Fibroblast of skin of back (primary cell): ENCODE results near the gene MMD.
"Not testable (repeated sequence)": the region's sequence is repeated elsewhere in the genome, so short reads cannot be mapped to it uniquely, and the experiment has no call there.

Experiments used
- DNase-seq: peaks from one replicate; pipeline ENCODE4 v3.0.0-alpha.2; 2013

MMD gene

GRCh38 chr17:55443904-55444303 lies 22.3 kb upstream of the MMD start:
- DNase-seq, result no peak

GRCh38 chr17:55442953-55443683 lies 21.5 kb upstream of the MMD start:
- no peak for DNase-seq

- no peak for DNase-seq
Observed at GRCh38 chr17:55442462-55442861, 20.8 kb upstream of the MMD start.

- no peak for DNase-seq
Observed at GRCh38 chr17:55441544-55441943, 19.9 kb upstream of the MMD start.

- no peak for DNase-seq
Observed at GRCh38 chr17:55440391-55440790, 18.8 kb upstream of the MMD start.

- DNase-seq, result no peak
Observed at GRCh38 chr17:55437159-55437605, 15.5 kb upstream of the MMD start.

- DNase-seq, result no peak
Observed at GRCh38 chr17:55436224-55437158, 14.9 kb upstream of the MMD start.

- no peak for DNase-seq
Observed at GRCh38 chr17:55435408-55435807, 13.8 kb upstream of the MMD start.

- peak; percentile 22 for DNase-seq
Observed at GRCh38 chr17:55434721-55435120, 13.1 kb upstream of the MMD start.

GRCh38 chr17:55433629-55434422 lies 12.2 kb upstream of the MMD start:
- DNase-seq, result peak; percentile 84

- DNase-seq, result peak; percentile 8
Observed at GRCh38 chr17:55433029-55433628, 11.5 kb upstream of the MMD start.

GRCh38 chr17:55432358-55433028 lies 10.9 kb upstream of the MMD start:
- peak; percentile 23 for DNase-seq

- not testable (repeated sequence) for DNase-seq
Observed at GRCh38 chr17:55431914-55432313, 10.3 kb upstream of the MMD start.

GRCh38 chr17:55430541-55431288 lies 9.1 kb upstream of the MMD start:
- DNase-seq, result no peak

- no peak for DNase-seq
Observed at GRCh38 chr17:55427587-55427882, 5.9 kb upstream of the MMD start.

- no peak for DNase-seq
Observed at GRCh38 chr17:55426851-55427586, 5.4 kb upstream of the MMD start.

- no peak for DNase-seq
Observed at GRCh38 chr17:55424893-55425540, 3.4 kb upstream of the MMD start.

- DNase-seq, result no peak
Observed at GRCh38 chr17:55423535-55423934, 1.9 kb upstream of the MMD start.

- not testable (repeated sequence) for DNase-seq
Observed at GRCh38 chr17:55422828-55423164, 1.2 kb upstream of the MMD start.

- peak; percentile 14 for DNase-seq
Observed at GRCh38 chr17:55420776-55421178, 858 bp downstream of the MMD start.
